Mesendoderm (in vitro differentiated cells): ENCODE results near the gene MAGI2.

Experiments used
- DNase-seq: peaks from one replicate; pipeline ENCODE4 v3.0.0; 2013
- H2AK5ac ChIP-seq: 2 replicates; pipeline ENCODE4 v1.6.1; 2013; ENCODE audit warnings: low read length, inconsistent platforms
- H2BK120ac ChIP-seq: 2 replicates; pipeline ENCODE4 v1.6.1; 2013; ENCODE audit warnings: low read depth, mild to moderate bottlenecking, low read length, moderate library complexity, mixed read lengths
- H2BK15ac ChIP-seq: replicated peaks from 2 replicates; pipeline ENCODE4 v1.6.1; 2013; ENCODE audit warnings: low read depth, mild to moderate bottlenecking, moderate library complexity
- H2BK5ac ChIP-seq: 2 replicates; pipeline ENCODE4 v1.6.1; 2013; ENCODE audit warnings: low read length, inconsistent platforms
- H3K18ac ChIP-seq: 2 replicates; pipeline ENCODE4 v1.6.1; 2013; ENCODE audit warnings: mild to moderate bottlenecking, low read length, mixed read lengths
- H3K23ac ChIP-seq: one replicate; pipeline ENCODE4 v1.6.1; 2013; ENCODE audit warnings: low read length
- H3K27ac ChIP-seq: 2 replicates; pipeline ENCODE4 v1.5.1; 2013; ENCODE audit warnings: low read depth, mild to moderate bottlenecking, inconsistent platforms, low read length, moderate library complexity
- H3K27me3 ChIP-seq: 2 replicates; pipeline ENCODE4 v1.6.1; 2013; ENCODE audit warnings: low read length, control low read depth, mild to moderate bottlenecking, inconsistent platforms; ENCODE audit not compliant: insufficient read depth, poor library complexity
- H3K36me3 ChIP-seq: 2 replicates; pipeline ENCODE4 v1.6.1; 2013; ENCODE audit warnings: low read length, inconsistent platforms; ENCODE audit not compliant: control insufficient read depth, insufficient read depth
- H3K4ac ChIP-seq: one replicate; pipeline ENCODE4 v1.6.1; 2013; ENCODE audit warnings: low read depth, mild to moderate bottlenecking, low read length, moderate library complexity
- H3K4me1 ChIP-seq: 2 replicates; pipeline ENCODE4 v1.6.1; 2013; ENCODE audit warnings: low read depth, low read length, inconsistent platforms; ENCODE audit not compliant: control insufficient read depth
- H3K4me2 ChIP-seq: 2 replicates; pipeline ENCODE4 v1.6.1; 2013; ENCODE audit warnings: low read length
- H3K4me3 ChIP-seq: 2 replicates; pipeline ENCODE4 v1.5.1; 2013; ENCODE audit warnings: mild to moderate bottlenecking, low read length
- H3K56ac ChIP-seq: one replicate; pipeline ENCODE4 v1.6.1; 2013; ENCODE audit warnings: low read length
- H3K79me1 ChIP-seq: 2 replicates; pipeline ENCODE4 v1.6.1; 2013; ENCODE audit warnings: low read length, inconsistent platforms
- H3K79me2 ChIP-seq: 2 replicates; pipeline ENCODE4 v1.6.1; 2013; ENCODE audit warnings: mild to moderate bottlenecking, low read length; ENCODE audit not compliant: control insufficient read depth, insufficient read depth
- H3K9ac ChIP-seq: 2 replicates; pipeline ENCODE4 v1.6.1; 2013; ENCODE audit warnings: low read length, inconsistent platforms
- H4K5ac ChIP-seq: one replicate; pipeline ENCODE4 v1.6.1; 2013; ENCODE audit warnings: low read length
- H4K8ac ChIP-seq: one replicate; pipeline ENCODE4 v1.6.1; 2013; ENCODE audit warnings: low read depth, mild to moderate bottlenecking, control low read depth, low read length, moderate library complexity
- WGBS: extraction: QIAGEN DNeasy Blood & Tissue Kit; methylation state at CpG from one replicate; pipeline ENCODE4 v1.1.7; 2013; ENCODE audit warnings: low lambda C conversion rate, missing lambda C conversion rate; ENCODE audit not compliant: insufficient coverage; ENCODE audit errors: extremely low coverage; 5-methylcytosine and 5-hydroxymethylcytosine counted together

The MAGI2 gene

DNA sequence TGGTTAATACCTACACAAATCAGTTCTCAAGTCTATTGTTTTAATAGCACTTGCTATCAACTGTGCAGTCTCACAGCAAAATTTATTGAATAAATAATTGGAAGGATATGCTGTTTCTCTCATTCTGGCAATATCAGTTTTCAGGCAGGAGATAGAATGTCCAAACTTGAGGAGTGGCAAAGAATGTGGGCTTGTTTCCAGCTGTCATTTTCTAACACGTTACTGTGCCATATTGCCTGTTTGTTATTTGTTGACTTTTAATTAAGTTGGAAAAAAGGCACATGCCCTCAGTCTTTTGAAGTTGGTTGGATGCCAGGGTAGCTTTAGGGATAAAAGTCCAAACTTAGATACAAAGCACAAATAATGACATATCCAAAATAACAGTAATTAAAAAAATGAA, 52.2 kb downstream of the MAGI2 start:
- WGBS = no CpG with 5 or more reads among the region's 1 CpG
- no peak for DNase-seq

DNA sequence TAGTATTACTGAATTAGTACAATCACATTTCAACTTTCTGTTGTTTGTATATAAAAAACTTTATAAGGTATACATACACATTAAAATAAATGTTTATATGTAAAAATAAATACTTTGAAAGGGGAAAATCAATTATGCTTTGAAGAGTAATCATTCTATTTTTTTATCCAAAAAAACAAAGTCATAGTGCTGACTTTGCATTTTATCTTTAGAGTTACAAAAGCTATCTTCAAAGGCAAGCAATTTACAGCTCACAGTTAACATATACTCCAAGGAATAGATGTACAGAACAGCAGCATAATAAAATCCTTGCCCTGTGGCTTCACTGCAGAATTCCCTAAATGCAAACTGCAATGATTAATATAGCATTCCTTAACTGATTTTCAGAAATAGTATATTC, 53.2 kb downstream of the MAGI2 start:
- Histone ChIP-seq H4K8ac (no peak overlapping the region), H3K4ac (no peak overlapping the region), H3K36me3 (no peaks in the 10 kb centered on the region), H3K27me3 (no peaks in the 10 kb centered on the region), H3K27ac (no peak overlapping the region), H3K9ac (no peak overlapping the region), H3K56ac (no peak overlapping the region), H3K4me1 (no peaks in the 10 kb centered on the region), H2AK5ac (no peak overlapping the region), H3K23ac (no peak overlapping the region), H2BK5ac (no peak overlapping the region), H3K4me2 (no peak overlapping the region), H3K4me3 (no peak overlapping the region), H3K79me2 (no peaks in the 10 kb centered on the region), H3K18ac (no peak overlapping the region), H2BK120ac (no peak overlapping the region), H4K5ac (no peak overlapping the region), H2BK15ac (no peak overlapping the region), H3K79me1 (no peaks in the 10 kb centered on the region)
- DNase-seq = no peak

More for the DNA sequence above, 52.2 kb downstream of the MAGI2 start:
- Histone ChIP-seq H2BK15ac (no peak overlapping the region), H4K5ac (no peak overlapping the region), H3K4me3 (no peak overlapping the region), H3K4me1 (no peaks in the 10 kb centered on the region), H3K36me3 (no peaks in the 10 kb centered on the region), H4K8ac (no peak overlapping the region), H3K9ac (no peak overlapping the region), H2BK5ac (no peak overlapping the region), H3K27ac (no peak overlapping the region), H3K27me3 (no peaks in the 10 kb centered on the region), H3K23ac (no peak overlapping the region), H3K79me1 (no peaks in the 10 kb centered on the region), H3K56ac (no peak overlapping the region), H3K18ac (no peak overlapping the region), H3K79me2 (no peaks in the 10 kb centered on the region), H3K4me2 (no peak overlapping the region), H2BK120ac (no peak overlapping the region), H2AK5ac (no peak overlapping the region), H3K4ac (no peak overlapping the region)

DNA sequence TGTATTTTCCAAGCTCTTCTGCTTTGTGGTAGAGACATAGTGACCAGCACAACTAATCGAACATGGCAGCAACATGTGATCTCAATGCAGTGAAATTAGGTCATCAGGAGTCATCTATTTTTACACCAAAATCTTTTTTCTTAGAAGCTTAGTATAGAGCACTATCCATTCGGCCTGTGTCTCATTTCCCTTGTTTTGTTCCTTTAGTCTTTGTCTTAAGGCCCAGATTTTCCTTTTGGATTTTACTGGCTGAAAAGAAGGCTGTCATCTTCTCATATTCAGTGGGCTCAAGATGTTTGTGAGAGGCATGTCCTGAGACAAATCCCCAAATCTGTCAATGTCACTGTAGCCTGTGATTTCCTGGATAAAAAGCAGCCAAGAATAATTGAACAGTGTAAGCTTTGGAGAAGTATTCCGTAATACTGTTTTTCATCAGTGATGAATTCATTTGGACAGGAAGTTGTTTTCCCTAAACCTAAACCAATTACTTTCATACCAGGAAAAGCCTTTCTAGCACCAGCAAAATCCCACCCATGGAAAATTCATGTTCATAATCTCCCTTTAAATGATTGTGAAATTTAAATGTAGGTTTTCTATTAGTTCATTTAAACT, 55.2 kb downstream of the MAGI2 start:
- DNase-seq = no peak
- WGBS = no CpG with 5 or more reads among the region's 3 CpGs
- no peaks in the 10 kb centered on the region for H3K79me1 ChIP-seq
- H3K56ac ChIP-seq = no peak overlapping the region
- no peaks in the 10 kb centered on the region for H3K79me2 ChIP-seq
- H2BK5ac ChIP-seq = no peak overlapping the region
- H3K9ac ChIP-seq = no peak overlapping the region
- H2BK120ac ChIP-seq = no peak overlapping the region
- no peaks in the 10 kb centered on the region for H3K36me3 ChIP-seq
- no peak overlapping the region for H4K8ac ChIP-seq
- no peak overlapping the region for H3K4ac ChIP-seq
- no peaks in the 10 kb centered on the region for H3K4me1 ChIP-seq
- H3K4me2 ChIP-seq = no peak overlapping the region
- H3K27ac ChIP-seq = no peak overlapping the region
- H3K23ac ChIP-seq = no peak overlapping the region
- H3K4me3 ChIP-seq = no peak overlapping the region
- H2BK15ac ChIP-seq = no peak overlapping the region
- no peak overlapping the region for H4K5ac ChIP-seq
- H2AK5ac ChIP-seq = no peak overlapping the region
- no peak overlapping the region for H3K18ac ChIP-seq
- no peaks in the 10 kb centered on the region for H3K27me3 ChIP-seq

DNA sequence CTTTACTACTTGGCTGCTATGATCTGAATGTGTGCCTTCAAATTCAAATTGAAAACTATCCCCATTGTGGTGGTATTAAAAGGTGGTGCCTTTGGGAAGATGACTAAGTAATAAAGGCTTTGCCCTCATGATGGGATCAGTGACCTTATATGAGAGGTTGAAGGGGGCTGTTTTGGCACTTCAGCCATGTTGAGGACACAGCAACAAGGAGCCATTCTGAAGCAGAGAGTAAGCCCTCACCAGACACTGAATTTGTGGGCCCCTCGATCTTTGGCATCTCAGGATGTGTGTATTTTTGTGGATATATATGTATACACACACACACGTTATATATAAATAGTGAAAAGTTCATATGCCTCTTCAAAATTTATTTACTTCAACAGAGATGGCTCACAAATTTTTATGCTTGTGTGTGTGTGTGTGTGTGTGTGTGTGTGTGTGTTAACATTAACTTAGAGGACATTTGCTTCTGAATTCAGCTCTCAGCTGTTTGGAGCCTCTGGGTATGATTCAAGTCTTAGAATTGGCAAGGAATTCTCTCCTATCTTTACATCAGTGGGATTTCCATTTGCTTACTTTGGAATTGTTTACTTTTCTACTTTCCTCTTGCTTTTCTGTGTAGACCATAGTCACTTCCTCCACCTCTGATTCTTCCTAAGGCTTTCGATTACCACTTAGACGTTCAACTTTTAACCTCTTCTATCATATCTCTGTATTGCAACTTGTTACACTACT, 66.6 kb downstream of the MAGI2 start:
- Histone ChIP-seq H3K79me2 (no peaks in the 10 kb centered on the region), H2BK120ac (no peak overlapping the region), H3K4me3 (no peak overlapping the region), H3K36me3 (no peaks in the 10 kb centered on the region), H3K27ac (no peak overlapping the region), H3K18ac (no peak overlapping the region), H3K23ac (no peak overlapping the region), H4K5ac (no peak overlapping the region), H3K4me2 (no peak overlapping the region), H3K79me1 (no peaks in the 10 kb centered on the region), H4K8ac (no peak overlapping the region), H2AK5ac (no peak overlapping the region), H2BK5ac (no peak overlapping the region), H3K9ac (no peak overlapping the region), H3K4ac (no peak overlapping the region), H3K56ac (no peak overlapping the region), H2BK15ac (no peak overlapping the region), H3K27me3 (no peaks in the 10 kb centered on the region), H3K4me1 (no peaks in the 10 kb centered on the region)
- DNase-seq = no peak
- WGBS = 100% methylated on average over 1 of the region's 4 CpGs

DNA sequence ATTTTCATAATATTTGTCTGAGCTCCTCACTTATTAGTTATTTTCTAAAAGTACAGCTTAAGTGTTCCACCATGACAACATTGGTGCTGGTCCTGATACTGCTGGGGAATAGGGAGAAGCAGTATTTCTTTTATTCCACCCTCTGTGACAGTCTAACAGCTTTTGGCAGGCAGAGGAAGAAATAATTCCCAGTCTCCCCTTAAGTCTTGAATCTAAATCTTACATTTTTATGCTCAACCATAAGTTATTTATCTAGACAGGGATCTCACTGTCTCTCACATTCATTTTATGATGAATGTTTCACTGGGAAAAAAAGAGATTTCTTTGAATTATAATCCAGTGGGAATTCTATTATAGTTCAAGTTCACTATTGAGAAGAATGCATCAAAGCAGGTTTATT, 71.5 kb downstream of the MAGI2 start:
- no peaks in the 10 kb centered on the region for H3K27me3 ChIP-seq
- no peak overlapping the region for H2BK15ac ChIP-seq
- H3K36me3 ChIP-seq = no peaks in the 10 kb centered on the region
- H3K27ac ChIP-seq = no peak overlapping the region
- no peak overlapping the region for H3K56ac ChIP-seq
- no peak overlapping the region for H2BK120ac ChIP-seq
- no peak overlapping the region for H3K4me2 ChIP-seq
- no peaks in the 10 kb centered on the region for H3K79me1 ChIP-seq
- H4K5ac ChIP-seq = no peak overlapping the region
- H3K4me3 ChIP-seq = no peak overlapping the region
- no peak overlapping the region for H2AK5ac ChIP-seq
- H3K18ac ChIP-seq = no peak overlapping the region
- no peaks in the 10 kb centered on the region for H3K4me1 ChIP-seq
- H3K23ac ChIP-seq = no peak overlapping the region
- H3K4ac ChIP-seq = no peak overlapping the region
- no peak overlapping the region for H2BK5ac ChIP-seq
- no peak for DNase-seq
- no peaks in the 10 kb centered on the region for H3K79me2 ChIP-seq
- no peak overlapping the region for H4K8ac ChIP-seq
- no peak overlapping the region for H3K9ac ChIP-seq

DNA sequence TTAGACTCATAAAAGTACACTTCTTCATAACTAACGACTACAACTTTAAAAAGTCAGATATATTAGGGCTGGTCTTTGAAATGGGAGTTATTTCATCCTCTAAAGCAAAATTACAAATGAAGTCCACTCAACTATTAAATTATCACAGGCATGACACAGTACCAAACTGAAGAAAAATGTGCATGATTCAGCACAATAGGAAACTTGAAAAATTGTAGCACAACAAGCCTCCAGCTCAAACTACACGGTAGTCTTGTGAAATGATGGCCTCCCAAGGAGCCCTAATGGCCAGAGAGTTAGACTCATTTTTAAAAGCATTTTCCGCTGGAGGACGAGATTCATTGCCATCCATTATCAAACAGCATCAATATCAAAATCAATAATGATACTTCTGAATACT, 76.4 kb downstream of the MAGI2 start:
- WGBS = no CpG with 5 or more reads among the region's 4 CpGs
- H3K4me2 ChIP-seq = no peak overlapping the region
- DNase-seq = no peak
- H3K79me1 ChIP-seq = no peaks in the 10 kb centered on the region
- no peak overlapping the region for H2BK120ac ChIP-seq
- no peak overlapping the region for H4K5ac ChIP-seq
- H4K8ac ChIP-seq = no peak overlapping the region
- no peaks in the 10 kb centered on the region for H3K79me2 ChIP-seq
- no peak overlapping the region for H3K56ac ChIP-seq
- H3K36me3 ChIP-seq = no peaks in the 10 kb centered on the region
- H3K27me3 ChIP-seq = no peaks in the 10 kb centered on the region
- H3K4me3 ChIP-seq = no peak overlapping the region
- no peak overlapping the region for H3K9ac ChIP-seq
- H2BK15ac ChIP-seq = no peak overlapping the region
- no peak overlapping the region for H3K18ac ChIP-seq
- no peaks in the 10 kb centered on the region for H3K4me1 ChIP-seq
- H2AK5ac ChIP-seq = no peak overlapping the region
- no peak overlapping the region for H2BK5ac ChIP-seq
- H3K27ac ChIP-seq = no peak overlapping the region
- H3K23ac ChIP-seq = no peak overlapping the region
- no peak overlapping the region for H3K4ac ChIP-seq
